Adrenal gland (tissue), 19 donors: ENCODE data around the gene BEND2. TPM values are rescaled to one million over a fixed set of nuclear protein-coding genes. Genes with fewer than 3 reads are reported as not detected.
"Not testable (repeated sequence)": the region's sequence is repeated elsewhere in the genome, so short reads cannot be mapped to it uniquely, and the experiment has no call there.

Experiments used
- DNase-seq, 7 donors: peaks; one replicate each; pipeline ENCODE4 v3.0.0-alpha.2; 2019 to 2020
- H3K27ac ChIP-seq, 5 donors: fragments of 200-600 bp; sonication (generic) in 4 of 5; 1 replicate in 3 of 5; 2 replicates in 2 of 5; pipeline versions ENCODE4 v1.5.1 to v1.8.0; 2016 to 2020; ENCODE audit warnings: mild to moderate bottlenecking in 1 of 5
- H3K27me3 ChIP-seq: fragments of 200-600 bp; 2 replicates; pipeline ENCODE4 v1.8.0; 2021
- H3K36me3 ChIP-seq, 2 donors: fragments of 200-600 bp; replicated peaks in 1 of 2; 1 replicate in 1 of 2; 2 replicates in 1 of 2; pipeline versions ENCODE4 v1.5.1 to v1.8.0; 2018 to 2022
- H3K4me1 ChIP-seq, 2 donors: fragments of 200-600 bp; replicated peaks in 1 of 2; 1 replicate in 1 of 2; 2 replicates in 1 of 2; pipeline versions ENCODE4 v1.5.1 to v1.8.0; 2018 to 2021
- H3K4me3 ChIP-seq, 4 donors: fragments of 200-600 bp; sonication (generic) in 3 of 4; one replicate each; pipeline ENCODE4 v1.5.1; 2016 to 2018
- H3K9me3 ChIP-seq, 3 donors: fragments of 200-600 bp; sonication (generic) in 1 of 3; replicated peaks in 1 of 3; 1 replicate in 2 of 3; 2 replicates in 1 of 3; pipeline versions ENCODE4 v1.5.1 to v1.8.0; 2016 to 2021
- CTCF ChIP-seq, 6 experiments: fragments of 450-650 bp in 4 of 6; fragments of 200-600 bp in 2 of 6; sonication (generic) in 1 of 6; IDR thresholded peaks; 1 replicate in 5 of 6; 2 replicates in 1 of 6; pipeline versions ENCODE4 v1.5.1 to v1.8.0; 2016 to 2021; ENCODE audit warnings: antibody characterized with exemption in 6 of 6, mild to moderate bottlenecking in 2 of 6, moderate library complexity in 1 of 6
- POLR2A ChIP-seq, 2 donors: fragments of 450-650 bp; IDR thresholded peaks; one replicate each; pipeline ENCODE4 v1.6.1; 2017; ENCODE audit warnings: antibody characterized with exemption in 2 of 2, mild to moderate bottlenecking in 2 of 2, moderate library complexity in 1 of 2
- WGBS, 4 donors: extraction: QIAGEN DNeasy Blood & Tissue Kit in 2 of 4; methylation state at CpG; one replicate each; pipeline versions ENCODE4 v1.1.5 to v1.1.7; 2013 to 2017; 5-methylcytosine and 5-hydroxymethylcytosine counted together
- intact Hi-C, 2 donors: fragments of 100-400 bp; cut with DNase I; formaldehyde crosslinking; loops; one replicate each; pipeline versions ENCODE4 v1.14.1 to v1.15.0; 2022 to 2023
- long read RNA-seq, 10 donors: library from polyadenylated mRNA in 3 of 10; unstranded in 2 of 10; stranded (forward) in 1 of 10; transcript quantifications; one replicate each; pipeline ENCODE4 v2.0.0 and lab custom pipeline, GENCODE V29; 2021 to 2026
- polyA plus RNA-seq, 3 donors: library from polyadenylated mRNA; stranded (reverse); fragments of 200-250 nt in 2 of 3; fragments of 350-450 nt in 1 of 3; fragmentation: Illumina TruSeq in 1 of 3; extraction: RNeasy Lipid Tissue Mini Kit (QIAGEN cat#74804) in 1 of 3; gene quantifications; one replicate each; pipeline ENCODE4 v1.2.3, GENCODE V29; 2013 to 2014
- total RNA-seq, 9 donors: library from RNA; depleted of rRNA in 4 of 9; stranded (reverse); fragments of >200 nt in 4 of 9; fragments of 120-200 nt in 1 of 9; fragmentation: NEBNext Ultra II Directional in 1 of 9; extraction: Animal tissue kit (Norgen Biotek cat#: 25700) in 1 of 9; gene quantifications; one replicate each; pipeline versions ENCODE4 v1.1.0 to v1.2.4, GENCODE V29; 2013 to 2023
- donor health status: healthy with polysubstance abuse.
- donor health status: Bipolar disorder and iron deficiency.
- donor health status: DM: yes; HTN: yes; CAD: no.
- donor health status: DM: no; HTN: no; CAD: no.
- donor health status: DM: no; HTN: no; CAD: no.
- donor health status: DM: yes; HTN: yes; CAD: no.

The BEND2 gene
- total RNA-seq (under 1 TPM in 1 of 9 donors, not detected in 8; 0.06 TPM), polyA plus RNA-seq (not detected)
- long read RNA-seq, donor 1, result 0 reads
- long read RNA-seq, donor 2, result 0 reads
- long read RNA-seq, donor 3, result 0 reads
- long read RNA-seq, donor 4, result 0 reads
- long read RNA-seq, donor 5, result 0 reads
- long read RNA-seq, donor 6, result 0 reads
- long read RNA-seq, donor 7, result 0 reads
- long read RNA-seq, donor 8, result 0 reads
- long read RNA-seq, donor 9, result 0 reads
- long read RNA-seq, donor 10, result 0 reads

- Histone ChIP-seq H3K9me3 (no peaks in the 10 kb centered on the region), H3K4me3 (no peak within 1 kb of the TSS), H3K27ac (no peak within 1 kb of the TSS), H3K4me1 (no peaks in the 10 kb centered on the region), H3K27me3 (no peaks in the 10 kb centered on the region), H3K36me3 (no peaks in the 10 kb centered on the region)
- TF ChIP-seq CTCF (IDR thresholded peaks at IDR 0.05) (no peak), POLR2A (IDR thresholded peaks at IDR 0.05) (no peak)
- intact Hi-C loops, result no loop called here
- no peak for DNase-seq
- WGBS, 4 donors, result 92 to 95% (median 94%) methylated on average over 5 to 19 of the region's 19 CpGs
Observed at GRCh38 chrX:18220786-18221185, at the start of gene BEND2. TSS of gene BEND2 (minus strand) at chrX:18220886. CDS start at chrX:18220750, 136 bp downstream.

DNA sequence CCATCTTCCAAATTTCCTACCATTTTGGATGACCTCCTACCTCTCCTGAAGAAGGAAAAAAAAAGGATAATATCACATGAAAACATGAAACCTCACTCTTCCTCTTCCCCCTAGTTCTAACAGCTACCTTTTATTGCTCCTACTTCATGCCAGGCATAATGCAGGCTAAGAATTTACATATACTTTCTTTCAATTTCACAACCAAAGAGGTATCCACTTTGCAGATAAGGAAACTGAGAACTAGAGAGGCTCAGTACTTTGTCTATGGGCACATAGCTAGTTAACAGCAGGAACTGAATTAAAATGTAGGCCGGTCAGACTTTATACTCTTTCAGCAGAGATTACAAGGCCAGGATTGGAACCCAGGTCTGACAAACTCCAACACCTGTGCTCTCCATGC, 34.4 kb upstream of the BEND2 start:
- 94 to 100% (median 98%) methylated on average over 1 of the region's 1 CpG for WGBS, 4 donors
- TF ChIP-seq POLR2A (IDR thresholded peaks at IDR 0.05), result no peak
- no peak for TF ChIP-seq CTCF (IDR thresholded peaks at IDR 0.05)
- Histone ChIP-seq H3K4me1 (no peaks in the 10 kb centered on the region), H3K27ac (no peak overlapping the region), H3K36me3 (no peaks in the 10 kb centered on the region), H3K27me3 (no peaks in the 10 kb centered on the region), H3K9me3 (no peaks in the 10 kb centered on the region), H3K4me3 (no peak overlapping the region)
- intact Hi-C loops, result no loop called here
- no peak for DNase-seq

DNA sequence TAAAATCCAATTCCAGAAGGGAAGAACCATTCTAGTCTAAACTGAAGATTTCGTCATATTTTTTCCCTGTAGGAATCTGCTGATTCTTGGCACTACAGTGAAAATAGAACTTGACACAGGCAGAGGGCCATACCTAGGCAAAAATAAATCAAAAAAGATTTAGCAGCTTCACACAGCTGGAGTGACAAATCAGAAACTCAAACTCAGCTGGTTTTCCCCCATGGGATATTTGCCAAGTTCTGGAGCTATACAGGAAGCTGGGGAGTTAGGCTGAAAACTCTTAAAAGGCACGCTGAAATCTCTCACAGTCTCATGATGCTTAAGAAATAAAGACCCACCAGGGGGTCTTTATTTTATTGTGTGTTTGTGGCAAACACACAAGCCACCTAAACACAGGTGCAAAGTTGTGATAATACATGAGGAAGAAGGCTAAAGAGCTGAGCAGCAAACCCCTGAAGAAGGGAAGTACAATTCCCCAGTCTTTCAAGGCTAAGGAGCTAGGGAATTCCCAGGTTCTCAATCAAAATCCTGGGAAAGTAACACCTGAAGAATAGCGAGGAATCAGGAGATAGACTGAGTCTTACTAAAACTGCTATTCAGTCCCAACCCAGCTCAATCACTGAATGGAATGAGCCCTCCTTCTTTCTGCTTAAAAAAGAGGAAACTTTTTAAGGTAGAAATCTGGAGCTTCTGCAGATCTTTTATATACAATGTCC, 32.1 kb upstream of the BEND2 start:
- no peak for DNase-seq

DNA sequence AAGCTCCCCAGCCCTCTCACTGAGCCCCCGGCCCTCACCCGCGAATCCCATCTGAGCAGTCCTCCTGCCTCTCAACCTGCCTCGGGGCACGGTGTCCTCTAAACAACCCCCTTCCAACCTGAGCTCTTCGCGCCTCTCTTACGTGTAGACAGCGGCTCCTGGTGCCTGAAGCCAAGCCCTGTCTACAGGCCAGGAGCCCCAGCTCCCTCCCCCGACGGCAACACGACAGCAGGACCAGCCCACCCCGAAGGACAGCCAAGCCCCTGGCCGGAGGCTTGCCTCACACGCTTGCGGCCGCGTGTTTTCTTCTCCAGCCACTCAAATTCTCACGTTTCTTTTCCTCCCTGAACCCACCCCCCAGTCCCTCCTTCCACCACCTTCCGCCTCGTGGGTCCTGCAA, 9.0 kb upstream of the BEND2 start:
- H3K4me1 ChIP-seq, H3K4me3 ChIP-seq, H3K27ac ChIP-seq, intact Hi-C loops, H3K27me3 ChIP-seq, H3K9me3 ChIP-seq, DNase-seq, H3K36me3 ChIP-seq: not testable (repeated sequence)
- WGBS, 4 donors, result 74 to 82% (median 80%) methylated on average over 15 to 19 of the region's 21 CpGs

More for the DNA sequence above, 32.1 kb upstream of the BEND2 start:
- TF ChIP-seq CTCF (IDR thresholded peaks at IDR 0.05) (no peak), POLR2A (IDR thresholded peaks at IDR 0.05) (no peak)
- Histone ChIP-seq H3K4me3 (no peak overlapping the region), H3K27me3 (no peaks in the 10 kb centered on the region), H3K9me3 (no peaks in the 10 kb centered on the region), H3K4me1 (no peaks in the 10 kb centered on the region), H3K27ac (no peak overlapping the region), H3K36me3 (no peaks in the 10 kb centered on the region)
- 47 to 64% (median 58%) methylated on average over 3 of the region's 3 CpGs for WGBS, 4 donors
- intact Hi-C loops, result no loop called here
